Glomerular visceral epithelial cell (primary cell): ENCODE data around the gene IL3.

Experiments used
- DNase-seq: peaks from one replicate; pipeline ENCODE4 v3.0.0-alpha.2; 2016; ENCODE audit errors: extremely low spot score

Gene IL3

DNA sequence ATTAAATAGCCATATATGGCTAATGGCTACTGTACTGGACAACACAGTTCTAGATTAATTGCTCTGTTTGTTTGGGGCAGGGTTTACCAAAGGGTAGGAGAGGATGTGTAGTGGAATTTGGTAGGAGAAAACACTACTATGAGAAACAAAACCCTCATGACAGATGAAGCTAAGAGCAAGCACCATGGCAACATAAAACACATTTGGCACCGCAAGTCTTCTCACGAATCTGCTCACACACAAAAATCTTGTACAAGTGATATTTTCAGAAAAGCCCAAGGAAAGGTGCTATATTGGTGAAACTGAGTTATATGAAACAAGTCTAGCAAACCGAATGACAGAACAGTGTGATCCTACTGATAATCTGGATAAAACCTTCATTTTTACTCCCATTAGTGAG lies 51.7 kb downstream of the IL3 start:
- DNase-seq: no peak
